HepG2 (cell line): Measurements from ENCODE around the gene MMP23B. TPM values are rescaled to one million over a fixed set of nuclear protein-coding genes. Genes with fewer than 3 reads are reported as not detected.

ENCODE experiments used
- AKAP8 ChIP-seq: sonication (generic); formaldehyde crosslinking; IDR thresholded peaks from 2 replicates; pipeline ENCODE4 v1.5.1; 2020; ENCODE audit warnings: mild to moderate bottlenecking, missing genetic modification reagents
- ATF7-NPFF ChIP-seq: sonication (generic); formaldehyde crosslinking; IDR thresholded peaks from 2 replicates; pipeline ENCODE4 v1.8.1; 2023; ENCODE audit warnings: mild to moderate bottlenecking, low read depth, missing genetic modification reagents, moderate library complexity
- BHLHE40 ChIP-seq: IDR thresholded peaks from 2 replicates; pipeline ENCODE4 v1.6.1; 2011; ENCODE audit warnings: low read length, improper control_type of control experiment
- HIC2 ChIP-seq: sonication (generic); formaldehyde crosslinking; IDR thresholded peaks from 2 replicates; pipeline ENCODE4 v1.9.0; 2022; ENCODE audit warnings: low read depth, missing genetic modification reagents
- HNF4A ChIP-seq: sonication (generic); formaldehyde crosslinking; IDR thresholded peaks from 2 replicates; pipeline ENCODE4 v1.4.0; 2020; ENCODE audit warnings: missing genetic modification reagents
- MBNL3 ChIP-seq: fragments of 250-450 bp; sonication (Bioruptor Pico); conservative IDR thresholded peaks from 2 replicates; pipeline ENCODE4 v1.8.0; 2022; ENCODE audit warnings: mild to moderate bottlenecking, inconsistent platforms
- UBTF ChIP-seq: sonication (generic); formaldehyde crosslinking; IDR thresholded peaks from 2 replicates; pipeline ENCODE4 v1.4.0; 2020; ENCODE audit warnings: mild to moderate bottlenecking, missing genetic modification reagents
- ZNF256 ChIP-seq: sonication (generic); formaldehyde crosslinking; conservative IDR thresholded peaks from 2 replicates; pipeline ENCODE4 v1.4.0; 2020; ENCODE audit warnings: missing genetic modification reagents
- ZNF629 ChIP-seq: sonication (generic); formaldehyde crosslinking; conservative IDR thresholded peaks from 2 replicates; pipeline ENCODE4 v1.5.0; 2020; ENCODE audit warnings: missing genetic modification reagents
- ZNF670 ChIP-seq: sonication (generic); formaldehyde crosslinking; IDR thresholded peaks from 2 replicates; pipeline ENCODE4 v1.8.0; 2022; ENCODE audit warnings: mild to moderate bottlenecking, missing genetic modification reagents, borderline replicate concordance
- ZNF687 ChIP-seq: sonication (generic); formaldehyde crosslinking; IDR thresholded peaks from 2 replicates; pipeline ENCODE4 v1.5.1; 2020; ENCODE audit warnings: mild to moderate bottlenecking, missing genetic modification reagents, moderate library complexity
- ZNF792 ChIP-seq: IDR thresholded peaks from 2 replicates; pipeline ENCODE4 v1.6.1; 2016
- polyA plus RNA-seq, 8 experiments: library from polyadenylated mRNA; depleted of rRNA in 3 of 8; stranded (reverse) in 7 of 8; unstranded in 1 of 8; fragments of >200 nt; fragmentation: Illumina TruSeq in 4 of 8; extraction: Trizol in 4 of 8; gene quantifications; 2 replicates each; pipeline versions ENCODE4 v1.2.1 to v1.2.3, GENCODE V29; 2011 to 2016; ENCODE audit warnings: low read depth in 4 of 8, missing spikeins in 1 of 8, mixed read lengths in 1 of 8; ENCODE audit not compliant: insufficient read depth in 1 of 8
- total RNA-seq, 5 experiments: library from RNA; depleted of rRNA; stranded (reverse); fragments of >200 nt; fragmentation: Illumina TruSeq; extraction: Trizol; gene quantifications; 2 replicates each; pipeline ENCODE4 v1.2.3, GENCODE V29; 2016; ENCODE audit warnings: low read depth in 1 of 5
- TF ChIP-seq, protein P1 (sequence below): sonication (generic); formaldehyde crosslinking; IDR thresholded peaks from 2 replicates; pipeline ENCODE4 v1.4.0; 2020; ENCODE audit warnings: low read depth, missing genetic modification reagents
- TF ChIP-seq, protein P2 (sequence below): sonication (generic); formaldehyde crosslinking; IDR thresholded peaks from 2 replicates; pipeline ENCODE4 v1.5.0; 2020; ENCODE audit warnings: missing genetic modification reagents
- TF ChIP-seq, protein P3 (sequence below): sonication (generic); formaldehyde crosslinking; IDR thresholded peaks from 2 replicates; pipeline ENCODE4 v1.4.0; 2020; ENCODE audit warnings: missing genetic modification reagents

Gene MMP23B
- total and polyA plus RNA-seq, 2 of the 13 experiments (the other 11 are each of a cell fraction or from before 2014, with no cell fraction given) = 0.61 to 0.75 TPM

GRCh38 chr1:1600861-1601563, 31.0 kb upstream of the MMP23B start (continued):
- TF ChIP-seq HIC2 (CRISPR knock-in tag) = 0 out of 2 replicates have a peak, but pooled peaks have one; percentile 29
- TF ChIP-seq ATF7-NPFF (CRISPR knock-in tag) = no peak
- TF ChIP-seq BHLHE40 = no peak
- TF ChIP-seq ZNF792 (CRISPR knock-in tag) = no peak
- TF ChIP-seq, protein P1, sequence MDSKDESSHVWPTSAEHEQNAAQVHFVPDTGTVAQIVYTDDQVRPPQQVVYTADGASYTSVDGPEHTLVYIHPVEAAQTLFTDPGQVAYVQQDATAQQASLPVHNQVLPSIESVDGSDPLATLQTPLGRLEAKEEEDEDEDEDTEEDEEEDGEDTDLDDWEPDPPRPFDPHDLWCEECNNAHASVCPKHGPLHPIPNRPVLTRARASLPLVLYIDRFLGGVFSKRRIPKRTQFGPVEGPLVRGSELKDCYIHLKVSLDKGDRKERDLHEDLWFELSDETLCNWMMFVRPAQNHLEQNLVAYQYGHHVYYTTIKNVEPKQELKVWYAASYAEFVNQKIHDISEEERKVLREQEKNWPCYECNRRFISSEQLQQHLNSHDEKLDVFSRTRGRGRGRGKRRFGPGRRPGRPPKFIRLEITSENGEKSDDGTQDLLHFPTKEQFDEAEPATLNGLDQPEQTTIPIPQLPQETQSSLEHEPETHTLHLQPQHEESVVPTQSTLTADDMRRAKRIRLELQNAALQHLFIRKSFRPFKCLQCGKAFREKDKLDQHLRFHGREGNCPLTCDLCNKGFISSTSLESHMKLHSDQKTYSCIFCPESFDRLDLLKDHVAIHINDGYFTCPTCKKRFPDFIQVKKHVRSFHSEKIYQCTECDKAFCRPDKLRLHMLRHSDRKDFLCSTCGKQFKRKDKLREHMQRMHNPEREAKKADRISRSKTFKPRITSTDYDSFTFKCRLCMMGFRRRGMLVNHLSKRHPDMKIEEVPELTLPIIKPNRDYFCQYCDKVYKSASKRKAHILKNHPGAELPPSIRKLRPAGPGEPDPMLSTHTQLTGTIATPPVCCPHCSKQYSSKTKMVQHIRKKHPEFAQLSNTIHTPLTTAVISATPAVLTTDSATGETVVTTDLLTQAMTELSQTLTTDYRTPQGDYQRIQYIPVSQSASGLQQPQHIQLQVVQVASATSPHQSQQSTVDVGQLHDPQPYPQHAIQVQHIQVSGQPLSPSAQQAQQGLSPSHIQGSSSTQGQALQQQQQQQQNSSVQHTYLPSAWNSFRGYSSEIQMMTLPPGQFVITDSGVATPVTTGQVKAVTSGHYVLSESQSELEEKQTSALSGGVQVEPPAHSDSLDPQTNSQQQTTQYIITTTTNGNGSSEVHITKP (CRISPR knock-in tag) = no peak
- TF ChIP-seq ZNF670 (CRISPR knock-in tag) = no peak
- TF ChIP-seq UBTF (CRISPR knock-in tag) = 0 out of 2 replicates have a peak, but pooled peaks have one; percentile 14
- TF ChIP-seq, protein P2, sequence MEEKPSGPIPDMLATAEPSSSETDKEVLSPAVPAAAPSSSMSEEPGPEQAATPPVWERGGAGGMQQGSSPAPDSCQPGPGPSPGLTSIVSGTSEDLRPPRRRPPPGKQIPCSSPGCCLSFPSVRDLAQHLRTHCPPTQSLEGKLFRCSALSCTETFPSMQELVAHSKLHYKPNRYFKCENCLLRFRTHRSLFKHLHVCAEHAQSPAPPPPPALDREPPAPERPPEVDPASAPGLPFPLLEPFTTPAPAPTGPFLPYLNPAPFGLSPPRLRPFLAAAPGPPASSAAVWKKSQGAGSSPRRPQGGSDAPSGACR (CRISPR knock-in tag) = 0 out of 2 replicates have a peak, but pooled peaks have one; percentile 8
- TF ChIP-seq ZNF687 = peak; percentile 59
- TF ChIP-seq ZNF629 (CRISPR knock-in tag) = no peak
- TF ChIP-seq ZNF256 (CRISPR knock-in tag) = no peak
- TF ChIP-seq, protein P3, sequence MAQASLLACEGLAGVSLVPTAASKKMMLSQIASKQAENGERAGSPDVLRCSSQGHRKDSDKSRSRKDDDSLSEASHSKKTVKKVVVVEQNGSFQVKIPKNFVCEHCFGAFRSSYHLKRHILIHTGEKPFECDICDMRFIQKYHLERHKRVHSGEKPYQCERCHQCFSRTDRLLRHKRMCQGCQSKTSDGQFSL (CRISPR knock-in tag) = peak; percentile 57; the same call in 1 of the 2 replicates
- TF ChIP-seq HNF4A (CRISPR knock-in tag) = 0 out of 2 replicates have a peak, but pooled peaks have one; percentile 14
- TF ChIP-seq AKAP8 (CRISPR knock-in tag) = no peak
- no peak for TF ChIP-seq MBNL3 (CRISPR knock-in tag)
